Renal cortex interstitium (tissue), 11 donors: ENCODE results near the gene ZNF496. TPM values are rescaled to one million over a fixed set of nuclear protein-coding genes. Genes with fewer than 3 reads are reported as not detected.
"Not testable (repeated sequence)": the region's sequence is repeated elsewhere in the genome, so short reads cannot be mapped to it uniquely, and the experiment has no call there.

Experiments used
- DNase-seq, 11 donors: peaks; one replicate each; pipeline ENCODE4 v3.0.0-alpha.2; 2013; ENCODE audit warnings: low read depth in 9 of 11, low spot score in 4 of 11; ENCODE audit errors: extremely low read depth in 1 of 11
- polyA plus RNA-seq, 3 donors: library from polyadenylated mRNA; unstranded; fragments of 120-200 nt; gene quantifications; one replicate each; pipeline ENCODE4 v1.2.1, GENCODE V29; 2013; ENCODE audit not compliant: insufficient read length in 3 of 3

The ZNF496 gene
- polyA plus RNA-seq, 3 donors, result 36.6 to 44.8 (median 39.3) TPM

DNA sequence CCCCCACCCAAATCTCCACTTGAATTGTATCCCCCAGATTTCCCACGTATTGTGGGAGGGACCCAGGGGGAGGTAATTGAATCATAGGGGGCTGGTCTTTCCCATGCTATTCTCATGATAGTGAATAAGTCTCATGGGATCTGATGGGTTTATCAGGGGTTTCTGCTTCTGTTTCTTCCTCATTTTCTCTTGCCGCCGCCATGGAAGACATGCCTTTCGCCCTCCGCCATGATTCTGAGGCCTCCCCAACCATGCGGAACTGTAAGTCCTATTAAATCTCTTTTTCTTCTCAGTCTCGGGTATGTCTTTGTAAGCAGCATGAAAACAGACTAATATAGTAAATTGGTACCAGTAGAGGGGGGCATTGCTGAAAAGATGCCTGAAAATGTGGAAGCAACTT, 33.4 kb upstream of the ZNF496 start:
- DNase-seq, result no peak

DNA sequence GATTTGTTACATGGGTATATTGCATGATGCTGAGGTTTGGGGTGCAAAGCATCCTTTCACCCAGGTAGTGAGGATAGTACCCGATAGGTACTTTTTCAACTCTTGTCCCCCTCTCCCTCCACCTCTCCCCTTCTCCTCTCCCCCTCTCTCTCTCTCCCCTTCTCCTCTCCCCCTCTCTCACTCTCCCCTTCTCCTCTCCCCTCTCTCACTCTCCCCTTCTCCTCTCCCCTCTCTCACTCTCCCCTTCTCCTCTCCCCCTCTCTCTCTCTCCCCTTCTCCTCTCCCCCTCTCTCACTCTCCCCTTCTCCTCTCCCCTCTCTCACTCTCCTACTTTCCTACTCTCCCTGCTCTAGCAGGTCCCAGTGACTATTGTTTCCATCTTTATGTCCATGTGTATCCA, 31.3 kb upstream of the ZNF496 start:
- DNase-seq, result not testable (repeated sequence)

DNA sequence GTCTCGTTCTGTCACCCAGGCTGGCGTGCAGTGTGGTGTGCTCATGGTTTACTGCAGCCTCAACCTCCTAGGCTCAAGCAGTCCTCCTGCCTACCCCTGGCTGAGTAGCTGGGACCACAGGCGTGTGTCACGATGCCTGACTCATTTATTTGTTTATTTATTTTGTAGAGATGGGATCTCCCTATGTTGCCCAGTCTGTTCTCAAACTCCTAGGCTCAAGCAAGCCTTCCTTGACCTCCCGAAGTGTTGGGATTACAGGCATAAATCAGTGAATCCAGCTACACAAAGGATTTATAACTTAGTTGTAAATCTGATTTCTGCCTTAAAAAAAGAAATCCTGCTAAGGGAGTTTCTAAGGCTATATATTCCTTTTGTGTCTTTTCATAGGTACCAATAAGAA, 30.5 kb upstream of the ZNF496 start:
- no peak for DNase-seq

DNA sequence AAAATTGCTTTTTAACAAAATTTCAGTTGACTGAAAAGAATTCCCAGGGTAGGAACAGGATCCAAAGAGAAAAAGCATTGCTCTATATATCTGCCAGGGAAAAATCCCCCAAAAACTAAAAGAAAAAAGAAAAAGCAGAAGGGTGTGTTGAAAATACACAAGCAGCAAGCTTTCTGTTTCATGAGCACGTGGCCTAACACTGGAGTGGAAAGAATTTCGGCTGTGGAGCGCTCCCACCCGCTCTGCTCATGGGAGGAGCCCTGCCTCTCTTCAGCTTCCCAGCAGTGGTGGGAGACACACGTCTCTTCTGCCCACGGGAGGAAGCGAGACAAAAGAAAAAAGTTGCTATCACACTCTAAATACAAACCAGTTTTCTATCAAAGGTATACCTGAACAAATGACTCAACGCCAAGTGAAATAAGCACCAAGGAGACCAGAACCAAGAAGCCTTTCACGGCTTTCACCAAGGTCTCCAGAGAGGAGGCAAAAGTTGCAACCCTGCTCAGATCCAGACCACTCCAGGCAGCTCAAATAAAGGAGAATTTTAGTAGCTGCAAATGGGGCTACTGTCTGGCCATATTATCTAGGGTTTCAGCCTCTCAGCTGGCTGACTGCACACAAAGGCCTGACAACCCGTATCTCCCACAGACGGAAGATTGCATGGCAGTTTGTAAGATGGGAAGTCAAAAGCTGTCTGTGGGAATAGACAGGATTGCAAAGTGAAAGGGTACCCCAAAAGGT, 29.5 kb upstream of the ZNF496 start:
- DNase-seq, result peak in 1 of 11 donors; percentile 56

DNA sequence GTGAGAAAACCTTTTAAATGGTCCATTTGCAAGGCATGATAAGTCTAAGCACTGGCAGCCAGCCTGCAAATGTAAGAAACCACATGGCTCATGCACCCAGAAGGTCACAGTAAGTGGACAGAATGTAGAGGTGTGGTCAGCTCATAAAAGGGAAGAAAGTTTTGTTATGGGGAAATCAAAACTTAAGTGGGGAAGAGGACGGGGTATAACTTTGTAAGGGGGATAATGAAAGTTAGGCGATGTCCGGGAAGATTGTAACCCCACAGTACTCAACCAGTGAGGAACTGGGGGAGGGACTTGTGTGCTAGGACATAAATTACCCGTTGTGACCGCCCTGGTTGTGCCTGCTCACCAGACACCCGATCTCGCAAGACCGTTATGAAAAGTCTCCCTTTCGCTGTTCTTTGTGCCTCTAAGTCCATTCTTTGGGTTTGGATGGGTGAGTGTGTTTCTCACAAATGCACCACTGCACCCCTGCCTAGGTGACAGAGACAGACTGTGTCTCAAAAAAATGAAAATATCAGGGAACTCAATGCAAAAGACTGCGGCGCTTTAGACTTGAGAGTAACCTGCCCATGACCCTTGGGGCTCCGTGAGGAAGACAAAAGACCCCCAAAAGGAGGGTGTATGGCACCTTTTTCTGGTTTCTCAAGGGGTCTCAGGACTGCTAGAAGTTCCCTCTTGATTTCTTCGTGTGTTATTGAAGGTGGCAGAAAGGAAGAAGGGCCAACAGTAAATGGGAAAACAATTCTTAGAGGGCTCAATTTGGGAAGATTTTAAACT, 28.6 kb upstream of the ZNF496 start:
- DNase-seq, result no peak

DNA sequence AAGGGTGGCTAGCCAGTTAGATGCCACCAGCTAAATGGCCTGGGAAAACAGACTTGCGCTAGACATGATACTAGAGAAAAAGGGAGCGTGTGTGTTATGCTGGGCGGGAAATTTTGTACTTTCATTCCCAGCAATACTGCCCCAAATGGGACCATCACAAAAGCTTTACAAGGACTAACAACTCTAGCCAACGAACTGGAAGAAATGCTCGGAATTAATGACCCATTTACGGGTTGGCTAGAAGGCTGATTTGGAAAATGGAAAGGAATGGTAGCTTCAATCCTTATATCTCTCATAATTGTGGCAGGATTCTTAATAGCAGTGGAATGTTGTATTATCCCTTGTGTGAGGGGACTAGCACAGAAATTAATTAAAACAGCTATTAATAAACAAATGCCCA, 27.9 kb upstream of the ZNF496 start:
- no peak for DNase-seq

DNA sequence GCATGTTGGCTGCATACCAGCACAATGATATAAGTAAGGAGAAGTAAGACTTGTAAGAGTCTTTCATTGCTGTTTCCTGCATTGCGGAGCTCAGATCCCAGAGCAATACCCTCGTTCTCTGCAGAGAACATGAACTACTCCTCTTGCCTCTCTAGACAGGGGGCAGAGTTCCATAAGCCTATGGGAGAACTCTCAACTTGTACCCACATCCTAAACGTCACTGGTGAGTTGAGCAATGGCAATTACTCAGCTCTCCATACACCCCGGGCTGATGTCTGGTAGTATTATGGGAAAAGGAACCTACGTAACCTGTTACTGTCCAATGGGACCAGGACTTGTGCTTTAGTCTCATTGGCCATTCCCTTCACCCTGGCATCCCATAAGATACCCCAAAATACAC, 27.3 kb upstream of the ZNF496 start:
- no peak for DNase-seq

DNA sequence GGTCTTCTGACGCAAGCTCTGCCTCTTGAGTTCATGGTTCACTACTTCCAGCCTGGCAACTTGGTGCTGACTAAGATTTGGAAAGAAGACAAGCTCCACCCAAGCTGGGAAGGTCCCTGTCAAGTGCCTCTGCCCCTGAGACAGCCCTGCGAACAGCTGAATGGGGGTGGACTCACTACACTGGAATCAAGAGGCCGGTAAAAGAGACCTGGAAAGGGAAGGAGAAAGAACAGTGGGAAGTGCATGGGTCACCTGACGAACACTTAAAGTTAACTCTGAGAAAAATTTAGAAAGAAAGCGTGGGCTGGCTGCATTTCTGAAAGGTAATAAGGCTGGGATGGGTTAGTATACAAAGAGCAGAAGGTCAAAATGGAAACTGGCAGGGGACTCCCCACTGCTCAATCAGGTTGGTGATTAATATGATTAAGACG, 26.1 kb upstream of the ZNF496 start:
- DNase-seq, result no peak

DNA sequence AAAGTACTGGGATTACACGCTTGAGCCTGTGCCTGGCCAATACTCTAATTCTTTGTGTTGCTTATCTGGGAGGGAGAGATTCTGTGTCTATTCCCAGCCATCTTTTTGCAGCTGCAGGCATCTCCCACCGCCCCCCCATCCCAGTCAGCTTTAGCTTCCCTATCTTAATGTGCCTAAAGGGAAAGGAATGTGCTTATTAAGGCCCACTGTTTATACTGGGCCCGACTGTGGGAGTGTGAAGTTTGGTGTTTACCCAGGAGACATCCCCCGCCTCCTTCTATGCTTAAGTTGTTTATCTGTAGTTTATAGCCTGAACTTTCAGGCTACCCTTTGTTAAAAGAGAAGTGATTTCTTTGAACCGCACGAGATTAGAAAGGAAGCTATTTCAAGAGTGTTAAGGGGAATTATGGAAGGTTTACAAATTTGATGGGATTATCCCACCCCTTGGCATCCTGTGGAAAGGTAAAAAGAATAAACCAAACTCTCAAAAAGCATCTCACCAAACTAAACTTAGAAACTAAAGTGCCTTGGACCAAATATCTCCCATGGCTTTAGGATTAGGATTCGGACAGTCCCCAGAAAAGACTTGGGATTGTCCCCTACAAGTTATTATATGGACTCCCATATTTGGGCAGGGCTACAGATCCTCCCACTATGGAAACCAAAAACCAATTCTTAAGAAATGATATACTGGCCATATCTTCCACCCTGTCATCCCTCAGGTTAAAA, 25.5 kb upstream of the ZNF496 start:
- DNase-seq, result peak in 2 of 11 donors; percentile 74 to 77

DNA sequence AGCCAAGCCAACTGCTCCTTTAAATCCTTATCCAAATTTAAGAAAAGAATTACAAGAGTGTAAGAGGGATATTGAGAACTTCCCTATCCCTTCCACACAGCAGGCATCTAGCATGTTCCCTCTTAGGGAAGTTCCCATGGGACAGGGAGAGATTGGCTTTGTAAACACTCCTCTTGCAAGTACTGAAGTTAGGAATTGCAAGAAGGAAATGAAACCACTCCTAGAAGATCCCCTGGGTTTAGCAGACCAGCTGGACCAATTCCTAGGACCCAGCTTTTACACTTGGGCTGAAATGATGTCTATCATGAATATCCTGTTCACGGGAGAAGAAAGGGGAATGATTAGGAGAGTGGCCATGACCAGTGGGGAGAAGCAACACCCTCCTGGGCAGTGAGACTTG, 23.5 kb upstream of the ZNF496 start:
- DNase-seq, result not testable (repeated sequence)

DNA sequence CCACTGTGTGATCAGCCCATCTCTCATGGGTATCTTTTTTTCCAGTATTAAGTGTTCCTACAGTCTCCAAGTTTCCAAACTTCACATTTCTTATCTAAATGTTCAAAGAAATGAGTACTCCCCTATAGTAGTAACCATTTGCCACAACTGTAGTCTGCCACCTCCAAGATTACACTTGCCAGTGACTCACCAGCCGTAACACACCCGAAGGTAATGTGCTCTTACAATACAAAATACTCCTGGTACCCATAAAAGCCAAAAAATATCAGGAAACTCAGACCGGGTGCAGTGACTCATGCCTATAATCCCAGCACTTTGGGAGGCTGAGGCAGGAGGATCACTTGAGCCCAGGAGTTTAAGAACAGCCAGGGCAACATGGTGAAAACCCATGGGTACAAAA, 20.5 kb upstream of the ZNF496 start:
- DNase-seq, result no peak

DNA sequence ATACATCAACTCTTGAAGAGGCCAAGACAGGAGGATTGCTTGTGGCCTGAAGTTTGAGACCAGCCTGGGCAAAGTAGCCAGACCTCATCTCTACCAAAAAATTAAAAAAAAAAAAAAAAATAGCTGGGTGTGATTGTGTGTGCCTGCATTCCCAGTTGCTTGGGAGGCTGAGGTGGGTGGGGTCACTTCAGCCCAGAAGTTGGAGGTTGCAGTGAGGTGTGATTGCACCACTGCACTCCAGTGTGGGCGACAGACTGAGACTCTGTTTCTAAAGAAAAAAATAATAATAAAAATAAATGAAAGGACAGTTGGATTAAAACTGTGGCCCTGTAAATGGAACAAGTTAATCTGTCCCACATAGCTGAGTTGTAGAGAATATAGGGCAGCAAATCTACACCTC, 18.9 kb upstream of the ZNF496 start:
- no peak for DNase-seq

DNA sequence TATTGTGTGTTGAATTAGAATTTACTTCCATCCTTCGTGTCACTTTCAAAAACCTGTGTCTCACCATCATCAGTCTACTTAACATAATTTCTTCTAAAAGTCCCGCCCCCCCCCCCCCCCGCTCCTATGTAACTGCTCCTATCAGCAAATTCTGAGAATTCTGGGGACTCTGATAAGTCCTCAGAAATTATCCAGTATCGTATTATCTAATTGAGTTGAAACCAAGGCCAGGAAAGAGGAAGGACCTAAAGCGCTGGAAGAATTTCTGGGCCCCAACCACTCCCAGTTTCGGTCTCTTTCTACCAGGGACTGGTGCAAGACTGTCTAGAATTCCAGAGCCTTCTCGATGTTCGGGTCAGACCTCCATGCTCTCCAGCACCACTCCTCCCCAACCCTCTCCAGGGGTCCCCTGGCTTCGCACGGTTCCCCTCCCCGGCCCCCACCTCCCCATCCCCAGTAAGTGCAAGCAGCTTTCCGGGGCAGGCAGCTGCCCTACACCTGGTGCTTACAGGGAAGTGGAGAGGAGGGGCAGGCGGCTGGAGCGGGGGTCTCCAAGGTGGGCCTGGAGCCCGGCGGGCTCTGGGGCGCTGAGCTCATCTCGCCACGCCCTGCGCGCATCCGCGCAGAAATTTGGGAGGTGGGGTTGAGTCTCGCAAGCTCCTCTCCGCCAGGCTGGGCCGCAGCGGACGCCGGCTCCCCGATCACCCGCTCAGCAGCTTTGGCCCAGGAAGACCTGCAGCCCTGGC, 16.0 kb upstream of the ZNF496 start:
- DNase-seq, result no peak

DNA sequence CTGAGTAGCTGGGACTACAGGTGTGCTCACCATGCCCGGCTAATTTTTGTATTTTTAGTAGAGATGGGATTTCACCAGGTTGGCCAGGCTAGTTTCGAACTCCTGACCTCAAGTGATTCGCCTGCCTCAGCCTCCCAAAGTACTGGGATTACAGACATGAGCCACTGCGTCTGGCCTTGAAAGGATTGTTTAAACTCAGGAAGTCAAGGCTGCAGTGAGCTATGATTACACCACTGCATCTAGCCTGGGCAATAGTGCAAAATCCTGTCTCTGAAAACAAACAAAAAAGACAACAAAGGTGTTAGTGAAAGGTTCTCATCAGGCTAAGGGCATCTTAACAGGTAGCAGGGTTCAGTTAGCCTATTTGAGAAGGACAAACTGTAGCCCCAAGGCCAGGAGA, 14.2 kb upstream of the ZNF496 start:
- no peak for DNase-seq

DNA sequence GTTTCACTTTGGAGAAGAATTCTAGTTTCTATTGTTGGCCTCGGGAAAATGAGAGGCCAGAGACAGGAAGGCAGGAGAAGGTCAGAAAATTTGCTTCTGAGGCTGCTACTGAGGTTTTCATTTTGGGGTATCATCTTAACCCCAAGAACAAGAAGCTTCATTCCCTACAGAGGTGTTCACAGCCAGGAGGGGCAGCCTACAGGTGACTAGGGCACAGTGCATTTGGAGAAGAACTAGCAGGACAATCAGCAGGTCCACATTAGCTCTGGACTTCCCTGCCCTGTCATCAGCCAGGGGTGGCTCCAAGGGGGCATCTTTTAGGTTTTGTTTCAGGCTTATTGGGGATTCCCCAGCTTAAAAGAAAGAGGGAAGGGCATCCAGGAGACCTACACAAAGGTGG, 12.1 kb upstream of the ZNF496 start:
- DNase-seq, result no peak

DNA sequence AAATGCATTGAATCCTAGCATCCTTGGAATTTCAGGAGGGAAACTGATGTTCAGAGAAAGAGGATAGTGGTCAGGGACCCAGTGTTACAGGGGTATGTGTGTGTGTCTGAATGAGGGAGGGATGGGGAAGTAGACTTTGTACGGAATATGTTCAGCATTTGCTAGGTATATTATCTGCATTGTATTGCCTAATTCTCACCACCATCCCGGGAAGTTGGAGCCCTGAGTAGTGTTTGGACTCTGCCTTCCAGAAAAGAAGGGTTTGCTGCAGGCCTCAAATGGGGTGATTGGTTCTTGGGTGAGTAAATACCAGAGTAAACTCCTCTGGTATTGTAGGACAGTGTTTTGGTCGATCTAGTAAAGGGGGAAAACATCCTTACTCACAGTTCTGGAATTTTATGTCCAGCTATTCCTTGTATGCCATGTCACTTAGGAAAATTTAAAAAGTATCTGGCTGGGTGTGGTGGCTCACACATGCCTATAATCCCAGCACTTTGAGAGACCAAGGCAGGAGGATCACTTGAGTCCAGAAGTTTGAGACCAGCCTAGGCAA, 7.1 kb upstream of the ZNF496 start:
- DNase-seq, result no peak

DNA sequence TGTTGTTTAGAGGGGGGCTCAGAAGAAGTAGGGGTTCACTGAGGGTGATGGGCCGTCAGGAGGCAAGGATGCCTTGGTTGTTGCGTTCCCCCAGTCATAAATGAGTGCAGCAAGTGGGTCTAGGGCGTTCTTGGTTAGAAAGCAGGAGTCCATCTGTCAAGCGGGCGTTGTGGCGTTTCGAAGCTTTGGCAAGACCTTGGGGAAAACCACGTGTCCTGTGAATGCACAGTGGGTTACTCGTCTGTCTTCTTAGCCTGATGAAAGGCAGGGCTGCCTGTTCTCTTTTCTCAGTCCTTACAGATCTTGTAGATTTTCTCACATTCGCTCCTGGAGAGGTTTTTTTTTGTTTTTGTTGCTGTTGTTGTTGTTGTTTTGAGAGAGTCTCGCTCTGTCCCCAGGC, 6.3 kb upstream of the ZNF496 start:
- no peak for DNase-seq

DNA sequence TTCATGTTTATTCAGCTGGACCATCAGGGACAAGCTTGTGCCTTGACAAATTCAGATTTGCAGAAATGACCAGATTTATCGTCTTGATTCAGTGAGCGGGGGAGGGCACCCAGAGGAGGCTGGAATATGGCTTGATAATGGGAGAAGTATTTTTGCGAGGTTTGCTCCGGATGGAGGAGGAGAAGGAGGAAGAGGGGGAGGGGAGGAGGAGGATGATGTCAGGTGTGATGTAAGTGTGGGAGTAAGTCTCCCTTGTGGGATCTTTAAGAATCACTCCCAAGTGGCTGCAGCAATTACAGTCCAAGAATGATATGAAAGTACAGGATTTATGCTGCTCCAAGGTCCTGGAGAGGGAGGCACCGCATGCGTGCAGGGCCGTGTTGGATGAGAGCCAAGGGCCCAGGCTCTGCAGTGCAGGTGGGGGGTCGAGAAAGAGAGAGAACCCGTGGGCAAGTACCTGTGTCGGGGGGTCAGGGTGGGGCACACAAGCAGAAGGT, 5.6 kb upstream of the ZNF496 start:
- no peak for DNase-seq

DNA sequence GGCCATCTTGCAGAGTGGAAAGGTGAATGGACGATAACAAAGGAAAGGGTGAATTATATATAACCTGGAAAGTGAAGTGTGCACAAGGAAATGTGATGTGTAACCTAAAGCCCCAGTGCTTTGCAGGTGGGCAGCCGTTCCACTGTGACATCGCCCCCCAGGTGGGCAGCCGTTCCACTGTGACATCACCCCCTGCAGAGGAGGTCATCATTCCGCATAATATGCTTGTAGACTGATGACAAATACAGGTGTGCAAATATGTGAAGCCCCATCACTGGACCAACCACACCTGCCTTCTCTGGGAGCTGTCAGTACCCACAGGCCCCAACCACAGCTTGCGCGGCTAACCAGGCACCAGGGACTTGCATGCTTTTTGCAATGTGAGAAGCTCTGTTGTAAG, 4.7 kb upstream of the ZNF496 start:
- DNase-seq, result no peak
